HT-29 (cell line): ENCODE data around the gene SFTA2. TPM values are rescaled to one million over a fixed set of nuclear protein-coding genes. Genes with fewer than 3 reads are reported as not detected.

Source experiments
- small RNA-seq: library from RNA; depleted of rRNA; stranded (forward); fragments of <200 nt; gene quantifications from one replicate; pipeline ENCODE3, GENCODE V24; 2014
- total RNA-seq: library from RNA; depleted of rRNA; stranded (reverse); fragments of >200 nt; shearing (Covaris generic); gene quantifications from 2 replicates; pipeline ENCODE4 v1.2.3, GENCODE V29; 2014; rRNA removed

Gene SFTA2
- total RNA-seq, 1 experiment from 2014 or later: 4.7 TPM

Small RNA genes within 50 kb of the gene (small RNA-seq; reads per million reads assigned to genes)
- gene RF00019: not detected

Other genes starting within 250 kb of the SFTA2 start
- gene PPP1R18, start 245.5 kb downstream of the SFTA2 start, total RNA-seq: 12.1 and 13.2 TPM in 2 replicates
- gene NRM, start 241.2 kb downstream of the SFTA2 start, total RNA-seq: 16.2 and 18.3 TPM in 2 replicates
- 24.8 and 24.9 TPM in 2 replicates for gene MDC1, start 214.9 kb downstream of the SFTA2 start, total RNA-seq
- 935 and 959 TPM in 2 replicates for gene TUBB, start 211.8 kb downstream of the SFTA2 start, total RNA-seq
- gene FLOT1, start 189.5 kb downstream of the SFTA2 start, total RNA-seq: 142 and 152 TPM in 2 replicates
- gene IER3, start 187.6 kb downstream of the SFTA2 start, total RNA-seq: 200 and 206 TPM in 2 replicates
- 131 and 158 TPM in 2 replicates for gene DDR1, start 47.7 kb downstream of the SFTA2 start, total RNA-seq
- gene GTF2H4, start 24.0 kb downstream of the SFTA2 start, total RNA-seq: 18.9 and 20.2 TPM in 2 replicates
- gene VARS2, start 17.9 kb downstream of the SFTA2 start, total RNA-seq: 23.2 and 24.4 TPM in 2 replicates
- 0.08 and 0.15 TPM in 2 replicates for gene MUCL3, start 8.8 kb upstream of the SFTA2 start, total RNA-seq
- gene MUC21, start 51.5 kb upstream of the SFTA2 start, total RNA-seq: not detected in 2 replicates
- not detected in 2 replicates for gene MUC22, start 78.3 kb upstream of the SFTA2 start, total RNA-seq
- gene C6orf15, start 180.4 kb upstream of the SFTA2 start, total RNA-seq: 0.13 and 0.33 TPM in 2 replicates
- 1.1 and 1.2 TPM in 2 replicates for gene PSORS1C1, start 182.6 kb upstream of the SFTA2 start, total RNA-seq
- 0.08 TPM in 1 of 2 replicates, not detected in the other for gene CDSN, start 188.3 kb upstream of the SFTA2 start, total RNA-seq
- not detected in 2 replicates for gene PSORS1C2, start 206.9 kb upstream of the SFTA2 start, total RNA-seq
- 30.8 and 38.0 TPM in 2 replicates for gene CCHCR1, start 225.6 kb upstream of the SFTA2 start, total RNA-seq
- 71.7 and 80.8 TPM in 2 replicates for gene TCF19, start 226.4 kb upstream of the SFTA2 start, total RNA-seq
- 1.7 and 2.6 TPM in 2 replicates for gene POU5F1, start 238.5 kb upstream of the SFTA2 start, total RNA-seq